ENCODE data around the gene CARHSP1.

DNA sequence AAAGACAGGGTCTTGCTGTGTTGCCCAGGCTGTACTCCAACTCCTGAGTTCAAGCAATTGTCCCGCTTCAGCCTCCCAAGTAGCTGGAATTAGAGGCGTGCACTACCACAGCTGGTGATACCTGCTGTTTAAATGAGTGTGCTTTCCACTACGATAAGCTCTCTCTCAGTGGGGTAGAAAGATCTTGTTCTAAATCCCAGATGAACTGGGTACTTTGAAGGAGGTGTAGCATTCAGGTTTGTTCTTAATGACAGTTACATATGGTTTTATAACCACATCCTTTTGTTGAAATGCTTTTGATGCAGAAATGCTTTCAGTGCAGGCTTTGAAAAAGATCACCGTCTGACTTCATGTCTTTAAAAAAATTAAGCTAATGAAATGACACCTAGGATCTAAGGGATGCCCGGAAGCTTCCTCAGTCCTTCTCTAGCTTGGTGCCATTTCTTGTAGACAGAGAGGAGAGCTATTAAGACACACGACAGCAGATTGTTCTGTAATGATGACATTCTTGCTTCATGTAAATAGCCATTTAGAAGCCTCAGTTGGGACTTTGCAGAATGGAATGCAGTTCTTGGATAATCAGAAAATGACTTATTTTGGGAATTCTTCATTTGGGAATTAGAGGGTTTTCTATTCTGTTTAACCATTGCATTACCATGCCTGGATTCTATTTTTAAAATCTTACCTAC is 51.7 kb downstream of the CARHSP1 start:
- TF ChIP-seq, protein P1, sequence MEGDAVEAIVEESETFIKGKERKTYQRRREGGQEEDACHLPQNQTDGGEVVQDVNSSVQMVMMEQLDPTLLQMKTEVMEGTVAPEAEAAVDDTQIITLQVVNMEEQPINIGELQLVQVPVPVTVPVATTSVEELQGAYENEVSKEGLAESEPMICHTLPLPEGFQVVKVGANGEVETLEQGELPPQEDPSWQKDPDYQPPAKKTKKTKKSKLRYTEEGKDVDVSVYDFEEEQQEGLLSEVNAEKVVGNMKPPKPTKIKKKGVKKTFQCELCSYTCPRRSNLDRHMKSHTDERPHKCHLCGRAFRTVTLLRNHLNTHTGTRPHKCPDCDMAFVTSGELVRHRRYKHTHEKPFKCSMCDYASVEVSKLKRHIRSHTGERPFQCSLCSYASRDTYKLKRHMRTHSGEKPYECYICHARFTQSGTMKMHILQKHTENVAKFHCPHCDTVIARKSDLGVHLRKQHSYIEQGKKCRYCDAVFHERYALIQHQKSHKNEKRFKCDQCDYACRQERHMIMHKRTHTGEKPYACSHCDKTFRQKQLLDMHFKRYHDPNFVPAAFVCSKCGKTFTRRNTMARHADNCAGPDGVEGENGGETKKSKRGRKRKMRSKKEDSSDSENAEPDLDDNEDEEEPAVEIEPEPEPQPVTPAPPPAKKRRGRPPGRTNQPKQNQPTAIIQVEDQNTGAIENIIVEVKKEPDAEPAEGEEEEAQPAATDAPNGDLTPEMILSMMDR (IDR thresholded peaks at IDR 0.05): no peak
- TF ChIP-seq POLR2A (IDR thresholded peaks at IDR 0.05): no peak
